Measurements from ENCODE around the gene L3MBTL1.
"Not testable (repeated sequence)": the region's sequence is repeated elsewhere in the genome, so short reads cannot be mapped to it uniquely, and the experiment has no call there.

Gene L3MBTL1

GRCh38 chr20:43560974-43561373, 53.5 kb downstream of the L3MBTL1 start:
- no peak for DNase-seq

GRCh38 chr20:43563429-43563828, 55.9 kb downstream of the L3MBTL1 start:
- DNase-seq = no peak

GRCh38 chr20:43563991-43564390, 56.5 kb downstream of the L3MBTL1 start:
- no peak for DNase-seq

GRCh38 chr20:43564455-43564854, 57.0 kb downstream of the L3MBTL1 start:
- DNase-seq = no peak

- DNase-seq = no peak
Observed at GRCh38 chr20:43564993-43565757, 57.7 kb downstream of the L3MBTL1 start.

- no peak for DNase-seq
Observed at GRCh38 chr20:43565758-43566104, 58.2 kb downstream of the L3MBTL1 start.

GRCh38 chr20:43567477-43567876, 60.0 kb downstream of the L3MBTL1 start:
- DNase-seq = no peak

- no peak for DNase-seq
Observed at GRCh38 chr20:43568706-43569105, 61.2 kb downstream of the L3MBTL1 start.

GRCh38 chr20:43569282-43569681, 61.8 kb downstream of the L3MBTL1 start:
- DNase-seq = no peak

- DNase-seq = no peak
Observed at GRCh38 chr20:43570496-43570895, 63.0 kb downstream of the L3MBTL1 start.

- DNase-seq = no peak
Observed at GRCh38 chr20:43571310-43571709, 63.8 kb downstream of the L3MBTL1 start.

- no peak for DNase-seq
Observed at GRCh38 chr20:43571771-43572170, 64.3 kb downstream of the L3MBTL1 start.

- no peak for DNase-seq
Observed at GRCh38 chr20:43572891-43573290, 65.4 kb downstream of the L3MBTL1 start.

- DNase-seq = no peak
Observed at GRCh38 chr20:43576108-43576507, 68.6 kb downstream of the L3MBTL1 start.

- DNase-seq = peak in 1 of 3 experiments; percentile 5
Observed at GRCh38 chr20:43579861-43580793, 72.6 kb downstream of the L3MBTL1 start.

- no peak for DNase-seq
Observed at GRCh38 chr20:43583133-43583864, 75.8 kb downstream of the L3MBTL1 start.

- no peak for DNase-seq
Observed at GRCh38 chr20:43583982-43584432, 76.5 kb downstream of the L3MBTL1 start.

GRCh38 chr20:43584448-43585136, 77.1 kb downstream of the L3MBTL1 start:
- no peak for DNase-seq

- no peak for DNase-seq
Observed at GRCh38 chr20:43586641-43587040, 79.1 kb downstream of the L3MBTL1 start.

GRCh38 chr20:43588526-43588925, 81.0 kb downstream of the L3MBTL1 start:
- DNase-seq = not testable (repeated sequence)

- DNase-seq = no peak
Observed at GRCh38 chr20:43590036-43590391, 82.5 kb downstream of the L3MBTL1 start.
